GM19023 (cell line): ENCODE data around the gene CUX1.

Experiments
- ATAC-seq: cut with Tn5 transposase; IDR thresholded peaks from one replicate; pipeline ENCODE4 v1.9.1; 2021; ENCODE audit warnings: mild to moderate bottlenecking, moderate library complexity; ENCODE audit not compliant: unreplicated experiment

The CUX1 gene

DNA sequence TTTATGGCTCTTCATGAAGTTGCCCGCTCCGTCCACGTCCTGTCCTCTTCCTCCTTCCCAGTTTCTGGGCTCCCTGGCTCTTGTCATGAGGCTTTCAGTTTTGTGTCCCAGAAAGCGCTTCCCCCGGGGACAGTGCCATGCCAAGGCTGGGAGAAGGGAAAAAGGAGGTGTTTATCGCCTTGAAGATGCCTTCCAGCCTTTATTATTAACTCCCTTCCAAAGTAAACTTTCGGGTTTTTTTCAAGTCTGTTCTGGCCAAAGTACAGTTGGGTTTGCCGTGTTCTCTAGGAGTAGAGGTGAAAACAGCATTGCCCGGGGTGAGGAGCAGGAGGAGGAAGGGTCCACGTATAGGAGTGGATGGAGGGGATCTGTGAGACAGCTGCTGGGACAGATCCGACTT is 117.2 kb downstream of the CUX1 start:
- no peak for ATAC-seq

DNA sequence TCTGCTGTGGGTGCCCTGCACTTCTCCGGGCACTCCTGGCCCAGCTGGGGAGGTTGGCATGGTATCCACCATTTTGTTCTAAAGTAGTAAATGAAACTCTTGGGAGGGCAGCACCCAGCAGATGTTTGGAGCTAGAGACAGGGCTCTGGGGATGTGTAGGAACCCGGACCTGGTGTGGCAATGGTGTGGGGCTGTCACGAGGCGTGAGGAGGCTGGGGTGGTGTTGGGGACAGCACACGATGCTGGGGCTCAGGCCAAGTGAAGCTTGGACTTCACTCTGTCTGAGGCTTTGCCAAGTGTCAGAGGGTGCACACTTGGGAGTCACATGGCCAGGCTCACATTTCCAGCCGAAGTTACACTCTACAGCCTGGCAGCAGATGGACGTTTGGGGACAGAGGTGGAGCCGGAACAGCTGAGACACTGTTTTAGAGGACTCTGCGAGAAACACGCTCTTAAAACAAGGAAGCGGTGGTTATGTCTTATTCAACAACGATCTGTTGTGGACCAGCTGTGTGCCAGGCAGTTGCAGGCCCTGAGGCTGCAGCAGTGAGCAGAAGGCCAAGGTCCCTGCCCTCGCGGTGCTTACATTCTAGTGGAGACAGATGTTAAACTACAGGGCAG is 118.2 kb downstream of the CUX1 start:
- ATAC-seq: no peak

DNA sequence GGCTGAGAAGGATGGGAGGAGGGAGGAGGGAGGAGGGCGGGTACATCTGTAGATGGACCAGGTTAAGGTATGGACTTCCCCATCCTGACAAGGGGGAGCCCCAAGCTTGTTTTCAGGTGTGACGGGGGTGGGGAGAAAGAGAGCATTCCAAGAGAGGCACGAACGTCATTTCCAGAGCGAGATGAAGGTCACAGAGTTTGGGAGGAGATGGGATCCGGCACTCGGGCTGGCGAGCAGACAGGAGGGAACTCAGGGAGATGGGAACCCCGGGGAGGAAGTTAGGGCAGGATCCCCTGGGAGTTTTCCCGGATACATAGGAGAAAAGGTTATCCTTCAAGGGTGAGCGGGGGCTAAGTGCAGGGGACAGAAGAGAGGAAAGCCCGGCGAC is 118.8 kb downstream of the CUX1 start:
- ATAC-seq: no peak

DNA sequence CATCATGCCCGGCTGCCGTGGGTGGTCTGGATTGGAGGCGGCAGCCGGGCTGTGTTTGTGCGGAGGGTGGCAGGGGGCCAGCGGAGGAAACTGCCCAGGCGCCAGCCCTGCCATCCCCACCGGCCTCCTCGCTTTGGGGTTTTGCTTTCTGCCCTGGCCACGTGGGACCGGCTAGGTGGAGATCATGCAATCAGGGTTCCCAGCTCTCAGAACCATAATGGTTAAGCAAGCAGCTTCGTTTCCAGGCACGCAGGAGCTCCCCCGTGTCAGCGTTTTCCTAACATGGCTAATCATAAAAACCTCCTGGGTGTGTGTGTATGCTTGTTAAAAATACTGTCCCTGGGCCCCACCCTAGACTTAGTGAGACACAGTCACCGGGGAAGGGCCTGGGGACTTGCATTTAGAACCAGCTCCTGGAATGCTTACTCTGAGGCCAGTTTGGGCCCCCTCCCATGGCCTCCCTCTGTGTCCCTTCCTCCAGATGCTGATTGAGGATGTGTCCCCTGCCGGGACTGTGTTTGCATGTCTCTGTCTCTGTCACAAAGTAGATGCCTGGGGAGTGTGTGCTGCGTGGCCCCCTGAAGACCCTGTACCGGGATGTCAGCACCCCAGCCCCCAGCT is 119.3 kb downstream of the CUX1 start:
- ATAC-seq: no peak

DNA sequence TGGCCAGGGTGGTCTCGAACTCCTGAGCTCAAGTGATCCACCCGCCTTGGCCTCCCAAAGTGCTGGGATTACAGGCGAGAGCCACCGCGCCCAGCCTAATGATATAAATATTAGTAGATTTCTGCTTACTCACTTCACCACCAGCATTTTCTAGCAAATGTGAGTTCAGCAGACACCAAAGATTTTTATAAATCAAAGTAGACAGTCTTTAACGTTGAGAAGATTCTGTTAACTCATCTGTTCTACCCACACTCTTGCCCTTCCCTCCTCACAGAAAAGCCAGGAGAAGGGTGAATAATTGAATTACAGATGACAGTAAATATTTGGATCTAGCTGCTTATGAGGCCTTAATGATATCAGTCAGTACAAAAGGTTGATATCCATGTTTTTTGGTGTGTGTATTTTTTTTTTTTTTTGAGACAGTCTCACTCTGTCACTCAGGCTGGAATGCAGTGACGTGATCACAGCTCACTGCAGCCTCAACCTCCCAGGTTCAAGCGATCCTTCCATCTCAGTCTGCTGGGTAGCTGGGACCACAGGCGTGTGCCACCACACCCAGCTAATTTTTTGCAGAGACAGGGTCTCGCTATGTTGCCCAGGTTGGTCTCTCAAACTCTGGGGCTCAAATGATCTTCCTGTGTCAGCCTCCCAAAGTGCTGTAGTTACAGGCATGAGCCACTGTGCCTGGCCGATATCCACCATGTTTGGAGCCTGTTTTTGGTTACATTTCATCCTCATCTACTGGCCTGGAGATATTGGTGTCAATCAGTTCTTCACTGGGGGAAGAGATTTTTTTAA is 120.5 kb downstream of the CUX1 start:
- no peak for ATAC-seq

DNA sequence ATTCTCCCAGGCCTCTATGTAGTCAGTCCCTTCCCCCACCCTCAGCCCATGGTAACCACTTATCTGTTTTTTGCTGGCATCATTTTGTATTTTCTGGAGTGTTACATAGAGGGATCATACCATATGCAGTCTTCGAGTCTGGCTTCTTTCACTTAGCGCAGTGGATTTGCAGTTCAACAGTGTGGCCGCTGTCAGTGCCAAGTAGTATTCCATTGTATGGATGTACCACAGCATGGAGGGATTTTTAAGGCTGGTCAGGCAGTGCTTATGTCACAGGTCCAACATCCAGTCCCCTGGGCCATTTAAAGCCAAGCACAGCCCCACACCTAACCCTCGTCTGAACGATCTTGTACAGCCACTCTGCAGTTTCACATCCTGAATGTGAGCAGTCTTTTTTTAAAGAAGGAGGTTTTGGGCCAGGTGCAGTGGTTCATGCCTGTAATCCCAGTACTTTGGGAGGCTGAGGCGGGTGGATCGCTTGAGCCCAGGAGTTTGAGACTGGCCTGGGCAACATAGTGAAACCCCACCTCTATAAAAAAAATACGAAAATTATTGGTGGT is 121.8 kb downstream of the CUX1 start:
- ATAC-seq: no peak

DNA sequence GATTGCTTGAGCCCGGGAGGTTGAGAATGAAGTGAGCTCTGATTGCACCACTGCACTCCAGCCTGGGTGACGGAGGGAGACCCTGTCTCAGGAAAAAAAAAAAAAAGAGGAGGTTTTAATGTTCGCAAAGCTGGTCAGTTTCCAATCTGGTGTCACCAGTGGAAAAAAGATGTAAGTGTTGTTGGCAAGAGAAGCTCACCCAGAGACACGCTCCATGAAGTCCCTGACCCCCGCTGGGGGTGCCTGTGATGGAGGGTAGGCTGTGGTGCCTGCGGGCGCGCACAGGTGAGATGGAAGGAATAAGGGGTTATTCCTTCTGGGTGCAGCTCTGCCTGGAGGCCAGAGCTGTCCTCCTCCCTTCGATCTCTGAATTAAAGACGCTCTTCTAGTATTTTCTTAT is 122.7 kb downstream of the CUX1 start:
- no peak for ATAC-seq

DNA sequence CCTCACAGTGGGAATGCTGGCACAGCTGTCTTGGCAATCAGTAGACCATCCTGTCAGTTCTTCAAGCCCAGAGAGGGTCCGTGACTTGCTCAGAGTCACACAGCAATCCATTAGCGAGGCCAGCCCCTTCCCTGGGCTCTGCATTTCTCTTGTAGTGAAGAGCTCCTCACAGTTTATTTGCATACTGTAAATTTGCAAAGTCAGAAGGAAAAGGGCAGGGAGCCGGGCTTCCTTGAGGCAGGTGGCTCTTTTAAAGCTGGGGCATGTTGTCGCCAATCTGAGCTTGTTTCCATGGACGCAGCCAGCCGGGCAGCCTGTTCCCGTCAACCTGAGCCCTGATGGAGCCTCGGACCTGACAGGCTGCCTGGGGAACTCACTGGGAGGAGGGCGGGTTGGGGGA is 123.4 kb downstream of the CUX1 start:
- no peak for ATAC-seq

DNA sequence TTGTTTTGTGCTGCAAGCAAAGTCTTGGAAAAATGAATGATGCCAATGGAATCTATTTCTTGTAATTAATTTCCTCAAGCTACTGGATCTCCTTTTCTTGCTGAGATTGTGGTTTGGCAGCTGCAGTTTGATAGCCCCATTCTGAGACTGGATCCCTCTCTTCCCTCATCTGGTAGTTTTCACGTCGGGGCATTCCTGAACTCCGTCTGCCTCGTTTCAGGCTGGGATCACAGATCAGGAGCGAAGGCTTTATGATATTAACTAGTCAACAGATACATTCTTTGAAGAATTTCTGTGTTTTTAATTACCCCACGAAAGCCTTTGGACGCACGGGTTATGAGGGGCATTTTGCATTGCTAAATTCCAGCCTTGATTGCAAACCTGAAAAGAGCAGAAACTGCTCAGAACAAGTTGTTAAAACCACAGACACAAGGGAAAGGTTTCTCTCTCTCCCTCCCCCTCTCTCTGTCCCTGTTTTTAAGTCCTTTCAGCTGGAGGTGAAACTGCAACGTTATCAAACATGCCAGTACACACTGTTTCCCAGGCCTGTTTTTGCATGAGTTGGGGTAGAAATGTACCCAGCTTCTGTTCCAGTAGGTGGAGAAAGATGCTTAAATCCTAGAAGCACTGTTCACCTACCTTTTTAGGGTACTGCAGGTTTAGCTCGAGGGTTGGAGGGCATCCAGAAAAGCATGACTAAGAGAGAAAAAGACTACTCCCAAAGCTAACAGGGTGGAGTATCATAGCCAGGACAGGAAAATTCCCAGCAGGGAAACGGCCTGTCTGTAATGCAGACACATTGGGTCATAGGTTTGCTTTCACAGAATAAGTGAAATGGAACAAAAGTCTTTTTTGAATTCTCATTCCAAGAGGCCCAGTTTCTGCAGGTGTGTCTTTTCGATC is 124.3 kb downstream of the CUX1 start:
- no peak for ATAC-seq

DNA sequence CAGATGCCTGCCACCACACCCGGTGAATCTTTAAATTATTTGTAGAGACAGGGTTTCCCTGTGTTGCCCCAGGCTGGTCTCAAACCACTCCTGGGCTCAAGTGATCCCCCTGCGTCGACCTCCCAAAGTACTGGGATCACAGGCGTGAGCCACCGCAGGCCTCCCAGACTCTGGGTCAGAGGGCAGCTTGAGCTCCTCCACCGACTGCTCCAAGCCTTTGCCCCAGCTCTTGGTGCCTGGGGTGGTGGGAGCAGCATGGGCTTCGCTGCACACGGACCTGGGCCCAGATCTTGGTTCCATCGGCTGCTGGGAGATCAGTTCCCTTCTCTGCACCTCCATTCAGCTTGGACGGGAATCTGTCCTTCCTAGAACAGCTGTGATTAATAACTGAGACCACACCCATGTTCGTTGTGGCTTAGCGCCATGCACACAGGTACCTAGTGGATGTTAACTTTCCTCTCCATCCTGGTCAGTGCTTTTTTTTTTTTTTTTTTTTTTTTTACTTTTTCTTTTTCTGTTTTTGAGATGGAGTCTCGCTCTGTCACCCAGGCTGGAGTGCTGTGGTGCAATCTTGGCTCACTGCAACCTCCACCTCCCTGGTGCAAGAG is 125.3 kb downstream of the CUX1 start:
- ATAC-seq: no peak

DNA sequence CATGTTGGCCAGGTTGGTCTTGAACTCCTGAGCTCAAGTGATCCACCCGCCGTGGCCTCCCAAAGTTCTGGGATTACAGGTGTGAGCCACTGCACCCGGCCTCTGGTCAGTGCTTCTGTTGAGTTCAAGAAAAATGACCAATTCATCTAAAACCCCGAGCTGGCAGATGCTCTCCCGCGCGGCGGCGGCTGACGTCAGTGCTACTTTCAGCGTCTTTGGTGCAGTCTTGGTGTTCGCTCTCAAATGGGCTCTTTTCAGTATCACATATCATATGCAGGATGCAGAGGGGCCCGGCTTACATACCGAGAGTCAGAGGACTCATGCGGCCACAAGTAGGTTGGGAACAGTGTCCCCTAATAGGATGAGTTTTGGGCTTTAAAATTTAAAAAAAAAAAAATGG is 125.9 kb downstream of the CUX1 start:
- no peak for ATAC-seq

DNA sequence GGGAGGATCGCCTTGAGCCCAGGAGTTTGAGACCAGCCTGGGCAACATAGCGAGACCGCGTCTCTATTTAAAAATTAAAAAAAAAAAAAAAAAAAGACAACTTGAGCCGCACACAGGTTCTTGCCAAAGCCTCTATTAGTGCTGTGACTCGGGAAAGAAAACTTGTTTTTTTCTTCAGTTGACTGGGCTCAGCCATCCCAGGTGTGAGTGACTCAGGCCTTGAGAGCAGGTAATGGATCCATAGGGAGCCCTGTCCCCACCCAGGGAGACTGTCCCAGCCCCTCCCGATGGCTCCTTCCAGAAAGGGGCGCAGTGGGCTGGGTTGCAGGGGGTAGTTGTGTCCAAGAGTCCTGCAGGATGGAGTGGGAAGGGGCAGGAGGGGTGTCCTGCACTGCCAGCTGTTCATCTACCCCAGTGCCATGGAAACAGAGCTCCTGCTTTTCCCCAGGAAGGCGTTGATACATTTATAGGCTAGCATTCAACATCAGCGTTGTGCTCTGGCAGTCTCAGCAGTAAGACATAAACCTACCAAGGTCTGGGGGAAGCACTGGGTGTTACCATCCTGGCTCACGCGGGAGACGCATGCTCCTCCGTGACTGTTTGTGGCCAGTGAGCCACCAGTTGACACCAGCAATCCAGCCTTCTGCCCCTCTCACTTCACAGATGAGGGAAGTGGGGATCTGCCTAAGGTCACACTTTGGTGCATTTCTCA is 126.6 kb downstream of the CUX1 start:
- no peak for ATAC-seq

DNA sequence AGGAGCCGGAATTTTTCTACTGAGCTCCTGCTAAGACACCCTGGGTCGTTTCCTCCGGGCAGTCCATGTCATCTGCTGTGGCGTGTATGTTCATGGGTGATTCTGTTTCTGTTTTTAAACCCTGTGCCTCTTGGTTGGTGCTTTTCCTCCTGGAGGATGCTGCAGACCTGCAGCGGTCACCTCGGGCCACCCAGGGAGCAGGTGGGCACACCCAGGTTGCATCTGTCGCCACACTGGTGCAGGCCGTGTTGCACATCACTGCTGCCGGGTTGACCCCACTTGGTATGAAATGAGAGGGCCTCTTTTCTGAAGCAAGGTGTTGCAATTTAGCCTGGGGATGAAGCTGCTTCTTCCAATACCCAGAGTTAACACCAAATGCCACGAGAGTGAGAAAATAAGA is 127.2 kb downstream of the CUX1 start:
- no peak for ATAC-seq

DNA sequence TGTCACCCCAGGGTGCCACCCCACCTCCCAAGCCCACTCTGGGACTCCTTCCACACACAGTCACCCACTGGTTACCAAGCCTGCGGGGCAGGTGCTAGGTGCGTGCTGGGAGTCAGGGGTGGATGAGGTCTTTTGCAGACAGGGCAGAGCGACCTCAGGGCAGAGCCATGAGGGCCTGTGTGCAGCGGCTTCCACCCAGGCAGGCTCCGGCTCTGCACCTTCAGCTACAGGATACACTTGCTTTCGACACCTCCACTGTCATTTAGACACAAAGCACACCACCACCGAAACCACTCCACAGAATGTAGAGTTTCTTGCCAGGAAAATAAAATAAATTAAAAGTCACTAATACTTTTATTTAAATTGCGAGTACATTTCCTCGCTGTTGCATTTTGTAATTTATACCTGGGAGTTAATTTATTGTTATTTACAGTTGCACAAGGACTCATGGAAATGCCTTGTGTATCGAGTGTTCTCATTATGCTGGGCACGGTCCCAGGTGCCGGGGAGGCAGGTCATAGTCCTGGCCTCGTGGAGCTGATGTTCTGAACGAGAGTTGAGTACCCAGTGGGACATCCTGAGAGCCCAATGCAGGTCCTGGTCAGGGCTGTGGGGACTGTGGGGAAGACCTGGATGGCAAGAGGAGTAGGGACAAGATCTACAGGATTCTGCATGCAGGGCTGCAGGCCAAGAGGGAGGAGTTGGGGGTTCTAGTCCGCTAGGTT is 127.8 kb downstream of the CUX1 start:
- no peak for ATAC-seq

DNA sequence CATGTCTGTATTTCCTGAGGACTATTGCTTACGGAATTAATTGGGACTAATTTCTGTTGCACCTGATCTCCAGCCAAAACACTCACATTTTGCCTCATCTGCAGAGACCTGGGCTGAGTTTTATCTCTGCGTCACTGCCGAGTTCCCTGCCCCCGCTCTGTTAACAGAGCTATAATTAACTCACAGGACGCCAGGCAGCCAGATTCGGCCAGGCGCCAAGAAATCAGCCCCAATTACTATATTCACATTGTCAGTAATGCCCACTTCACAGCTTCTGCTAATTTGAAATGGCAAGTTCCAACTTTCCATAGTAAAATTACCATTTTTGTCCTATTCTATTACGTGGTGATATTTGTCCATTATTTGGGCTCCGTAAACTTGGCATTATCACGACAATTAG is 130.5 kb downstream of the CUX1 start:
- ATAC-seq: no peak

DNA sequence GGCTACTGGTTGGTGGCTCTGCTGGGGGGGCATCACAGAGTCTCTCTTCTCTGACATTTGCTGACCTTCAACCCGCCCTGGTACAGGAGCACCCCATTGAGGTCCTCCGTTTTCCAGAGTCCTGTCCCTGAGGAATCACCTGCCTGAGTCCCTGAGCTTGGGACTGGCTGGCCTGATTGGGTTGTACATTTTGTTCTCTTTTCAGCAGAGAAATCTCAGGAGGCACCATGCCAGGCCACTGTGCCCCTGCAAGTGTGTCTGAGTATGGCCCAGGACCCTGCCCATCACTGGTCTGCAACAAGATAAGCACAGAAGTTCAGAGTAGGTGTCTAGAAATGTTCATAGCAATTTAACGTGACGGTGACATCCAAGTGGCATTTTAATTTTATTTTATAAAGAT is 131.2 kb downstream of the CUX1 start:
- no peak for ATAC-seq

DNA sequence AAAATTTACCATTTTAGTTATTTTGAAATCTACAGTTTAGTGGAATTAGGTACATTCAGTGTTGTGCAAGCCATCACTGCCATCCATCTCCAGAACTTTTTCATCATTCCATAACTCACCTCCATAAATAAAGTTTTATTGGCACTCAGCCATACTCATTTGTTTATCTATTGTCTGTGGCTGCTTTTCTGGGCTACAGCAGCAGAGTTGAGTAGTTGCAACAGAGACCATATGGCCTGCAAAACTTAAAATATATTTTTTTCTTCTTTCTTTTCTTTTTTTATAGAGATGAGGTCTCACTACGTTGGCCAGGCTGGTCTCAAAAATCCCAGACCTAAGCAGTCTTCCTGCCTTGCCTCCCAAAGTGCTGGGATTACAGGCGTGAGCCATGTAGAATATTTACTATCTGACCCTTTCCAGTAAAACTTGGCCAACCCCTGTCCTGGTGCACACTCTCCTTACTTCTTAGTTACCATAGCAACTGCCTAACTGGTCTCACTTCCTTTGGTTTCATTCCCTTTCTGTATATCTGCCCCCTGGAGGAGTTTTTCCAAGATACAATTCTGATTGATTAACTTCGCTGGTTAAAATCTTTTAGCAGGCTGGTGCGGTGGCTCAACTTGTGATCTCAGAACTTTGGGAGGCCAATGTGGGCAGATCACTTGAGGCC is 133.2 kb downstream of the CUX1 start:
- no peak for ATAC-seq

DNA sequence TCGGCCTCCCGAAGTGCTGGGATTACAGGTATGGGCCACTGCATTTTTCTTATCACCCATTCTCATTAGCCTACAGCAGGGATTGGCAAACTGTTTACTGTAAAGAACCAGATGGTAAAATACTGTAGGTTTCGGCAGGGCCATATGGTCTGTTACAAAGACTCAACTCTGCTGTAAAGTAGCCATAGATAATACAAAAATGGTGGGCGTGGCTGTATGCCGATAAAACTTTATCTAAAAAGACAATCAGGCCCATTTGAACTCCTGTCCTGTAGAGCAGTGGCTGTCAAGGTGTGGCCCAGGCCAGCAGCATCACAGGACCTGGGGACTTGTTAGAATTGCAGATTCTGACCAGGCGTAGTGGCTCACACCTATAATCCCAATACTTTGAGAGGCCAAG is 134.3 kb downstream of the CUX1 start:
- ATAC-seq: no peak
